NCI-H748 treated with DMSO at 0.1 percent for 48 hours (cell line): ENCODE data around the gene SNX27.
"Not testable (repeated sequence)": the region's sequence is repeated elsewhere in the genome, so short reads cannot be mapped to it uniquely, and the experiment has no call there.

Experiments
- DNase-seq: peaks from one replicate; lab custom pipeline; 2025; lab: John Stamatoyannopoulos, UW

The SNX27 gene

GRCh38 chr1:151721788-151722510 lies 110.1 kb downstream of the SNX27 start:
- no peak for DNase-seq

- no peak for DNase-seq
Measured at GRCh38 chr1:151723726-151724370, 112.0 kb downstream of the SNX27 start.

GRCh38 chr1:151728151-151729054 lies 116.6 kb downstream of the SNX27 start:
- DNase-seq, result no peak

GRCh38 chr1:151729157-151729965 lies 117.5 kb downstream of the SNX27 start:
- DNase-seq, result no peak

- no peak for DNase-seq
Measured at GRCh38 chr1:151729966-151730291, 118.1 kb downstream of the SNX27 start.

GRCh38 chr1:151733126-151733525 lies 121.3 kb downstream of the SNX27 start:
- no peak for DNase-seq

- not testable (repeated sequence) for DNase-seq
Measured at GRCh38 chr1:151733995-151734394, 122.1 kb downstream of the SNX27 start.

- no peak for DNase-seq
Measured at GRCh38 chr1:151737026-151737425, 125.2 kb downstream of the SNX27 start.

GRCh38 chr1:151737479-151737878 lies 125.6 kb downstream of the SNX27 start:
- no peak for DNase-seq

GRCh38 chr1:151739590-151740355 lies 127.9 kb downstream of the SNX27 start:
- no peak for DNase-seq

- DNase-seq, result no peak
Measured at GRCh38 chr1:151741516-151741915, 129.7 kb downstream of the SNX27 start.
